ENCODE results near the gene ATP1A1.

DNA sequence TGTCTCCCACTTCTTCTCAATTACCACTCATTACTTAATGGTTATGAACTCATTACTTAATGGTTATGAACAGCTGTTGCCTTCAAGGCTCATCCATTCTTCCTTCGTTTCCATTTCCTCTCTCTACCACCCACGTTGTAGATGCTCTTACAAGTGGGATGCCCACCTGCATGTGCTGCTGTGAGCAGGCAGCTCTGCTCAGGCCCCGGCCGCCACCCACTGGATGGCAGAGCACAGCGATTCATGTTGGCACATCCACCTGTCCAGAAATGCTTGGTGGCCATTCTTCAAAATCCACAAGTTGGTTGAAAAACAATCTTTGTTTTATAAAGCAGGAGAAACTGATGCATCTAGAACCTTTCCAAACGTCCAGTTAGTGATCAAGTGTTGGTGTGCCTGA lies 14.5 kb downstream of the ATP1A1 start:
- TF ChIP-seq, protein P1, sequence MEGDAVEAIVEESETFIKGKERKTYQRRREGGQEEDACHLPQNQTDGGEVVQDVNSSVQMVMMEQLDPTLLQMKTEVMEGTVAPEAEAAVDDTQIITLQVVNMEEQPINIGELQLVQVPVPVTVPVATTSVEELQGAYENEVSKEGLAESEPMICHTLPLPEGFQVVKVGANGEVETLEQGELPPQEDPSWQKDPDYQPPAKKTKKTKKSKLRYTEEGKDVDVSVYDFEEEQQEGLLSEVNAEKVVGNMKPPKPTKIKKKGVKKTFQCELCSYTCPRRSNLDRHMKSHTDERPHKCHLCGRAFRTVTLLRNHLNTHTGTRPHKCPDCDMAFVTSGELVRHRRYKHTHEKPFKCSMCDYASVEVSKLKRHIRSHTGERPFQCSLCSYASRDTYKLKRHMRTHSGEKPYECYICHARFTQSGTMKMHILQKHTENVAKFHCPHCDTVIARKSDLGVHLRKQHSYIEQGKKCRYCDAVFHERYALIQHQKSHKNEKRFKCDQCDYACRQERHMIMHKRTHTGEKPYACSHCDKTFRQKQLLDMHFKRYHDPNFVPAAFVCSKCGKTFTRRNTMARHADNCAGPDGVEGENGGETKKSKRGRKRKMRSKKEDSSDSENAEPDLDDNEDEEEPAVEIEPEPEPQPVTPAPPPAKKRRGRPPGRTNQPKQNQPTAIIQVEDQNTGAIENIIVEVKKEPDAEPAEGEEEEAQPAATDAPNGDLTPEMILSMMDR (conservative IDR thresholded peaks at IDR 0.05 in 1 of 2, IDR thresholded peaks at IDR 0.05 in 1 of 2; ENCODE audit: low read depth in 1 of 2, low read length in 2 of 2), result no peak
- TF ChIP-seq EZH2 (IDR thresholded peaks at IDR 0.05; ENCODE audit: low read length, missing control alignments), result no peak
